SW480 (cell line): ENCODE data around the gene CYP4F12.

Source experiments
- DNase-seq: peaks from one replicate; pipeline ENCODE4 v3.0.0-alpha.2; 2016; ENCODE audit warnings: low spot score

Gene CYP4F12

GRCh38 chr19:15672580-15673175 lies at the start of gene CYP4F12:
CYP4F12 (plus strand) TSS chr19:15673087; CDS start chr19:15673530, 443 bp downstream.
- peak; percentile 51 for DNase-seq

GRCh38 chr19:15623711-15624318 lies 49.1 kb upstream of the CYP4F12 start:
- no peak for DNase-seq

- DNase-seq: no peak
Measured at GRCh38 chr19:15628236-15629002, 44.5 kb upstream of the CYP4F12 start.

GRCh38 chr19:15629003-15629880 lies 43.6 kb upstream of the CYP4F12 start:
- DNase-seq: peak; percentile 60

GRCh38 chr19:15631817-15632216 lies 41.1 kb upstream of the CYP4F12 start:
- DNase-seq: no peak

GRCh38 chr19:15633082-15633835 lies 39.6 kb upstream of the CYP4F12 start:
- no peak for DNase-seq

GRCh38 chr19:15634105-15634504 lies 38.8 kb upstream of the CYP4F12 start:
- no peak for DNase-seq

- DNase-seq: no peak
Measured at GRCh38 chr19:15635016-15635805, 37.7 kb upstream of the CYP4F12 start.

- no peak for DNase-seq
Measured at GRCh38 chr19:15636026-15636425, 36.9 kb upstream of the CYP4F12 start.

- DNase-seq: no peak
Measured at GRCh38 chr19:15639596-15639995, 33.3 kb upstream of the CYP4F12 start.

- DNase-seq: peak; percentile 85
Measured at GRCh38 chr19:15640294-15640903, 32.5 kb upstream of the CYP4F12 start, which contains the start of gene CYP4F3. CYP4F3 (plus strand) TSS chr19:15640897; CDS start chr19:15641416, 519 bp downstream.

- peak; percentile 38 for DNase-seq
Measured at GRCh38 chr19:15640904-15641597, 31.8 kb upstream of the CYP4F12 start.

GRCh38 chr19:15641901-15642491 lies 30.9 kb upstream of the CYP4F12 start:
- no peak for DNase-seq

GRCh38 chr19:15642807-15643206 lies 30.1 kb upstream of the CYP4F12 start:
- DNase-seq: no peak

GRCh38 chr19:15643387-15643786 lies 29.5 kb upstream of the CYP4F12 start:
- no peak for DNase-seq

- no peak for DNase-seq
Measured at GRCh38 chr19:15644066-15644741, 28.7 kb upstream of the CYP4F12 start.

- DNase-seq: no peak
Measured at GRCh38 chr19:15644816-15645215, 28.1 kb upstream of the CYP4F12 start.

GRCh38 chr19:15649526-15649925 lies 23.4 kb upstream of the CYP4F12 start:
- DNase-seq: no peak
